GM20000 (cell line): ENCODE measurements around the gene ENPP7.

Source experiments
- DNase-seq: peaks from one replicate; pipeline ENCODE4 v3.0.0; 2012; ENCODE audit warnings: low spot score
- TF ChIP-seq, protein P1 (sequence below): IDR thresholded peaks from 2 replicates; pipeline ENCODE4 v1.5.1; 2012; ENCODE audit warnings: mild to moderate bottlenecking, control low read depth; ENCODE audit errors: extremely low read depth, missing control alignments

The ENPP7 gene, protein sequence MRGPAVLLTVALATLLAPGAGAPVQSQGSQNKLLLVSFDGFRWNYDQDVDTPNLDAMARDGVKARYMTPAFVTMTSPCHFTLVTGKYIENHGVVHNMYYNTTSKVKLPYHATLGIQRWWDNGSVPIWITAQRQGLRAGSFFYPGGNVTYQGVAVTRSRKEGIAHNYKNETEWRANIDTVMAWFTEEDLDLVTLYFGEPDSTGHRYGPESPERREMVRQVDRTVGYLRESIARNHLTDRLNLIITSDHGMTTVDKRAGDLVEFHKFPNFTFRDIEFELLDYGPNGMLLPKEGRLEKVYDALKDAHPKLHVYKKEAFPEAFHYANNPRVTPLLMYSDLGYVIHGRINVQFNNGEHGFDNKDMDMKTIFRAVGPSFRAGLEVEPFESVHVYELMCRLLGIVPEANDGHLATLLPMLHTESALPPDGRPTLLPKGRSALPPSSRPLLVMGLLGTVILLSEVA

DNA sequence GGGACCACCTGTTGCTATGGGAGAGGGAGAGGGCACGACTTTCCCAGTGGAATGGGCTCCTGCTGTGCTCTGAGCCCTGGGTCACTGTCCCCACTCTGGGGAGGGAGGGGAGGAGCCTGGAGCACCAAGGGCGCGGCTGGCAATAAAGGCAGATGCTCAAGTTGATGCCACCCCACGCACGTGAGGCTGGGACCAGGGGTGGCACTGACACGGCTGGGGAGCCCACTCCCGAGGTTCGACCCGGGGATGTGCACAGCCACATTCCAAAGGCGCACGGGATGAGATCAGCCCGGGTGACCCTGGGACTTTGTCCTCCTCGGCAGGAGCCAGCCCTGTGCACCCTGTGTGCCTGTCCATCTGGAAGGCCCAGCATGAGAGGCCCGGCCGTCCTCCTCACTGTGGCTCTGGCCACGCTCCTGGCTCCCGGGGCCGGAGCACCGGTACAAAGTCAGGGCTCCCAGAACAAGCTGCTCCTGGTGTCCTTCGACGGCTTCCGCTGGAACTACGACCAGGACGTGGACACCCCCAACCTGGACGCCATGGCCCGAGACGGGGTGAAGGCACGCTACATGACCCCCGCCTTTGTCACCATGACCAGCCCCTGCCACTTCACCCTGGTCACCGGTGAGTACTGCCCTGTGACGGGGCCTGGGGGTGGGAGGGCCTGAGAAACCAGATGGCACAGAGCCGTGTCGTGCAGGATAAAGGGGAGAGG, at the start of gene ENPP7:
Gene ENPP7 (plus strand): TSS at position 175 of the 715 bp plus-strand sequence. CDS start 197 bp downstream, at position 372.
- DNase-seq = no peak
- TF ChIP-seq, protein P1, sequence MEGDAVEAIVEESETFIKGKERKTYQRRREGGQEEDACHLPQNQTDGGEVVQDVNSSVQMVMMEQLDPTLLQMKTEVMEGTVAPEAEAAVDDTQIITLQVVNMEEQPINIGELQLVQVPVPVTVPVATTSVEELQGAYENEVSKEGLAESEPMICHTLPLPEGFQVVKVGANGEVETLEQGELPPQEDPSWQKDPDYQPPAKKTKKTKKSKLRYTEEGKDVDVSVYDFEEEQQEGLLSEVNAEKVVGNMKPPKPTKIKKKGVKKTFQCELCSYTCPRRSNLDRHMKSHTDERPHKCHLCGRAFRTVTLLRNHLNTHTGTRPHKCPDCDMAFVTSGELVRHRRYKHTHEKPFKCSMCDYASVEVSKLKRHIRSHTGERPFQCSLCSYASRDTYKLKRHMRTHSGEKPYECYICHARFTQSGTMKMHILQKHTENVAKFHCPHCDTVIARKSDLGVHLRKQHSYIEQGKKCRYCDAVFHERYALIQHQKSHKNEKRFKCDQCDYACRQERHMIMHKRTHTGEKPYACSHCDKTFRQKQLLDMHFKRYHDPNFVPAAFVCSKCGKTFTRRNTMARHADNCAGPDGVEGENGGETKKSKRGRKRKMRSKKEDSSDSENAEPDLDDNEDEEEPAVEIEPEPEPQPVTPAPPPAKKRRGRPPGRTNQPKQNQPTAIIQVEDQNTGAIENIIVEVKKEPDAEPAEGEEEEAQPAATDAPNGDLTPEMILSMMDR = no peak

DNA sequence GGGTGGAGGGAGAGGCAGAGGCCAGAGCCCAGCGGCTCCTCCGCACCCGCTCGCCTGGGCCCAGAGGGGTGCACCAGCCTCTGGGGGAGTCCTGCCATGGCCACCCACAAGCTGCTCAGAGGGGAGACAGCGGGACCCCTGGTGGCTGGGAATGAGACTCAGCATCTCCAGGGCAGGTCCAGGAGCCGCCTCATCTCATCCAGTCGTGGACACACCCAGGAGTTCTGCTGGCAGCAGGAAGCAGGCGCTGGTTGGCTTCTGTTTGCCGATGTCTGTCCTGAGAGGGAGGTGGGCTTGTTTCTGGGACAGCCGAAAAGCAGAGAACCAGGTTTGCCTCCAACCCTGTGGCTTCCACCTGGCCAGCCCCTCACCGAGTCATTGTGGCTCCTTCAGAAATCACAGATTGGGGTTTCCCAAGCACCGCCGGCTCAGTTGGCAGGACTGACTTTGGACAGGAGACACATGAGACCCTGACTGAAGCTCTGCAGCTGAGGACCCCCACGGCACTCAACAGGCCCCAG, 49.6 kb upstream of the ENPP7 start:
- DNase-seq = no peak
- TF ChIP-seq, protein P1 = no peak

- DNase-seq = no peak
- TF ChIP-seq, protein P1 = no peak
Measured at GRCh38 chr17:79681628-79682261, 49.0 kb upstream of the ENPP7 start.

DNA sequence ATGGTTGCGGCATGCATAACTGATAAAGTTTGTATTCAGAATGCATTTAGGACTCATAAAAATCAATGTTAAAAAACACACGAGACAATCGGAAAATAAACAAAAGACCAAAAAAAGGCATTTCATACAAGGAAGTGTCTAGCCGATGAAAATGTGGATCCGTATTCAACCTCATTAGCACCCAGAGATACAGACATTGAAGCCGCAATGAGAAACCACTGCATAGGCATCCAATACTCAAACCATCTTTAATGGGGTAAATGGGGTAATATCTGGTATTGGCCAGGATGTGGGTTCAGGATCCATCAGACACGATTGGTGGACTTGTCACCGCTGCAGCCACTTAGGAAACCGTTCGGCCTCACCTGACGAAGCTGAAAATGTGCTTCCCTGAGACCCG, 47.4 kb upstream of the ENPP7 start:
- DNase-seq = no peak
- TF ChIP-seq, protein P1 = no peak

DNA sequence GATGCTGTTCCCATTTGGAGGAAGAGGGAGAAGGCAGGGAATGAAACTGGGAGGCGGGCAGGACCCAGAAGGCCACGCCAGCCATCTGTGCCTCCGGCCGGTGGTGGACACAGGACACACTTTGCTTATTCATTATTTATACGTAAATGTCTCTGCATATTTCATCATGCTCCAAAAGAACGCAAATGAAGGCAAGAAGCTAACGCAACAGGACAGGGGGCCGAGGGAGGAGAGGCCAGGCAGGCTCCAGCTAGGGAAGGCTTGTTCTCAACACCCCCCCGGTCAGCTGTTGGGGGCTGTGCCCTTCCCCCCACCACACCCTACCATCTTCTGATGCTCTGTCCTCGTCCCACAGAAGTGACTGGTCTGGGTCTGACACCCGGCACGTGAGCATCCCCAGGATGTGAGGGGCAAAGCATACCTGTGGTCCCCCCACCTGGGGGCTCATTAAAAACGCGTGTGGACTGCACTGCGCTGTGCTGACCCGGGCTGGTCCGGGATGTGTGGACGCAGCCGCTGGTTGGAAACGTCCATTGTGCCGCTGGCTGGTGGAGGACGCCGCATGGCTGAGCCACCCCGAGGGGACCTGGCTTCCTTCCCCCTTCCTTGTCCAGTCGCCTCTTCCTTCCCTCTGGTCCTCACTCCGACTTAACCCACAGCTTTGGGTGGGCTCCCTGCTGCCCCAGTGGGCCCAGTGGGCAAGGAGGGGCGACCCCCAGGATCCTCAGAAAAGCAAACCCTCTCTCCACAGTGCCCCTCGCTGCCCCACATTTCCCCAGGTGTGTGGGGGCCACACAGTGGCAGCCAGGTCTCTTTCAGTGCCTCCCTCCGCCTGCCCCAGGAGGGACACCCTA, 46.4 kb upstream of the ENPP7 start:
- no peak for DNase-seq
- TF ChIP-seq, protein P1 = no peak

DNA sequence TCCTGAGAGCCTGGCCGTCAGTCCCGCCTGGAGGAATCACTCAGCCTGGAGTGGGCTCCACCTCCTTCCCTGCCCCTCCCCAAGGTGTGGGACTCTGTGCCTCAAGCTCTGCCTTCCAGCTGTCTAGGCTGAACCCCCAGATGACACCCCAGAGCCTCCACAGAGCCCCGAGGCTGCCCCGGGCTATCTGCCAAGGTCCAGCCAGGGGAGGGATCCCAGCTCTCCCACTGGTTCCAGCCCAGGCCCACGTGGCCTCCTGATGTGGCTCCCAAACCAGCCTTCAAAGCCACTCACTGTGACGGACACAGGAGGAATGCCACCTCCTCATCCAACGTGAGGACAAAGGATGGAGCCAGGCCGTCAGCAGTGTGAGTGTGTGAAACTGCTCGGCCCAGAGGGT, 45.6 kb upstream of the ENPP7 start:
- TF ChIP-seq, protein P1 = no peak

More for the DNA sequence above, 45.6 kb upstream of the ENPP7 start:
- no peak for DNase-seq
